ENCODE data around the gene PALMD. TPM values are rescaled to one million over a fixed set of nuclear protein-coding genes. Genes with fewer than 3 reads are reported as not detected.
A peak's percentile ranks its signal among the peaks of the same experiment; 100 is the strongest.

Gene PALMD
- total RNA-seq, 4 donors from 2014 or later: 60.7 to 254 (median 79.1) TPM

- TF ChIP-seq CTCF (IDR thresholded peaks at IDR 0.05 in 4 of 5, conservative IDR thresholded peaks at IDR 0.05 in 1 of 5): no peak
- no peak for TF ChIP-seq POLR2A (IDR thresholded peaks at IDR 0.05)
- intact Hi-C loops (cut with DNase I; ENCODE audit: low total_unique reads) (no loop called here), in situ Hi-C loops (cut with MboI; ENCODE audit: low sequenced_read_pairs in 4 of 4) (loop anchor here in 1 of 4 donors (10.0 kb wide), 1 partner anchor 62 kb away; no protein-coding TSS in a partner anchor)
- H3K27me3 ChIP-seq: no peaks in the 10 kb centered on the region
- H3K36me3 ChIP-seq: no peaks in the 10 kb centered on the region
- no peak overlapping the region for H3K4me3 ChIP-seq
- DNase-seq: no peak
- H3K27ac ChIP-seq: peak overlapping the region in 1 of 4 donors; percentile 12
- peaks cover 0 to 3% of the 10 kb centered on the region in 2 donors for H3K4me1 ChIP-seq
- no peak for ATAC-seq
- no peaks in the 10 kb centered on the region for H3K9me3 ChIP-seq
Measured at GRCh38 chr1:99636647-99637175, 9.2 kb upstream of the PALMD start.

GRCh38 chr1:99638853-99639252 lies 7.1 kb upstream of the PALMD start:
- intact Hi-C loops (cut with DNase I; ENCODE audit: low total_unique reads) (no loop called here), in situ Hi-C loops (cut with MboI; ENCODE audit: low sequenced_read_pairs in 4 of 4) (loop anchor here in 1 of 4 donors (10.0 kb wide), 1 partner anchor 64 kb away; no protein-coding TSS in a partner anchor)
- no peak overlapping the region for H3K4me3 ChIP-seq
- H3K9me3 ChIP-seq: no peaks in the 10 kb centered on the region
- H3K4me1 ChIP-seq: peaks cover 0 to 3% of the 10 kb centered on the region in 2 donors
- no peaks in the 10 kb centered on the region for H3K27me3 ChIP-seq
- ATAC-seq (peak; percentile 51 to 57), DNase-seq (no peak)
- no peaks in the 10 kb centered on the region for H3K36me3 ChIP-seq
- TF ChIP-seq CTCF (IDR thresholded peaks at IDR 0.05 in 4 of 5, conservative IDR thresholded peaks at IDR 0.05 in 1 of 5): no peak
- H3K27ac ChIP-seq: peak overlapping the region in 2 of 4 donors; percentile 34 to 38

- Histone ChIP-seq H3K4me1 (peaks cover 5 to 8% of the 10 kb centered on the region in 2 donors), H3K9me3 (no peaks in the 10 kb centered on the region), H3K27ac (peak overlapping the region in 2 of 4 donors; percentile 7 to 38), H3K36me3 (no peaks in the 10 kb centered on the region), H3K27me3 (no peaks in the 10 kb centered on the region), H3K4me3 (no peak overlapping the region)
- intact Hi-C loops (cut with DNase I; ENCODE audit: low total_unique reads): no loop called here
- DNase-seq (no peak), ATAC-seq (no peak)
- TF ChIP-seq POLR2A (IDR thresholded peaks at IDR 0.05) (no peak), CTCF (IDR thresholded peaks at IDR 0.05 in 4 of 5, conservative IDR thresholded peaks at IDR 0.05 in 1 of 5) (no peak)
- in situ Hi-C loops (cut with MboI; ENCODE audit: low sequenced_read_pairs in 4 of 4): loop anchor here in 1 of 4 donors (10.0 kb wide), 1 partner anchor 65 kb away; no protein-coding TSS in a partner anchor
Measured at GRCh38 chr1:99639408-99639807, 6.5 kb upstream of the PALMD start.

- intact Hi-C loops (cut with DNase I; ENCODE audit: low total_unique reads): no loop called here
- H3K27ac ChIP-seq: peak overlapping the region in 1 of 4 donors; percentile 7
- TF ChIP-seq POLR2A (IDR thresholded peaks at IDR 0.05): no peak
- no peak for TF ChIP-seq CTCF (IDR thresholded peaks at IDR 0.05 in 4 of 5, conservative IDR thresholded peaks at IDR 0.05 in 1 of 5)
- H3K36me3 ChIP-seq: no peaks in the 10 kb centered on the region
- peaks cover 10 to 13% of the 10 kb centered on the region in 2 donors for H3K4me1 ChIP-seq
- in situ Hi-C loops (cut with MboI; ENCODE audit: low sequenced_read_pairs in 4 of 4): loop anchor here in 1 of 4 donors (10.0 kb wide), 1 partner anchor 65 kb away; no protein-coding TSS in a partner anchor
- ATAC-seq: no peak
- DNase-seq: no peak
- no peaks in the 10 kb centered on the region for H3K27me3 ChIP-seq
- no peak overlapping the region for H3K4me3 ChIP-seq
- H3K9me3 ChIP-seq: no peaks in the 10 kb centered on the region
Measured at GRCh38 chr1:99639945-99640344, 6.0 kb upstream of the PALMD start.
